Endothelial cell (in vitro differentiated cells): ENCODE data around the gene PTPRN2. TPM values are rescaled to one million over a fixed set of nuclear protein-coding genes. Genes with fewer than 3 reads are reported as not detected.
A peak's percentile ranks its signal among the peaks of the same experiment; 100 is the strongest.

ENCODE experiments used
- DNase-seq: peaks from one replicate; pipeline ENCODE4 v3.0.0; 2021; ENCODE audit warnings: low spot score
- H3K27ac Mint-ChIP-seq: one replicate; pipeline ENCODE4 v1.8.0; 2021; ENCODE audit warnings: mixed read lengths, inconsistent platforms; ENCODE audit not compliant: unreplicated experiment
- H3K27me3 Mint-ChIP-seq: one replicate; pipeline ENCODE4 v1.8.0; 2021; ENCODE audit warnings: mild to moderate bottlenecking, moderate library complexity, mixed read lengths, inconsistent platforms; ENCODE audit not compliant: unreplicated experiment
- H3K36me3 Mint-ChIP-seq: one replicate; pipeline ENCODE4 v1.8.0; 2021; ENCODE audit warnings: mild to moderate bottlenecking, low read depth, mixed read lengths, inconsistent platforms; ENCODE audit not compliant: unreplicated experiment
- H3K4me1 Mint-ChIP-seq: one replicate; pipeline ENCODE4 v1.8.0; 2021; ENCODE audit warnings: mild to moderate bottlenecking, mixed read lengths, inconsistent platforms; ENCODE audit not compliant: unreplicated experiment
- H3K4me3 Mint-ChIP-seq: one replicate; pipeline ENCODE4 v1.8.0; 2021; ENCODE audit warnings: mild to moderate bottlenecking, mixed read lengths, inconsistent platforms; ENCODE audit not compliant: unreplicated experiment
- H3K9me3 Mint-ChIP-seq: one replicate; pipeline ENCODE4 v1.8.0; 2021; ENCODE audit warnings: mixed read lengths, inconsistent platforms; ENCODE audit not compliant: unreplicated experiment
- CTCF ChIP-seq: fragments of 200-600 bp; sonication (generic); IDR thresholded peaks from one replicate; pipeline ENCODE4 v1.5.0; 2021; ENCODE audit warnings: antibody characterized with exemption; ENCODE audit not compliant: unreplicated experiment
- total RNA-seq: library from RNA; stranded (reverse); fragmentation: NEBNext Ultra II Directional; extraction: Animal tissue kit (Norgen Biotek cat#: 25700); gene quantifications from one replicate; pipeline ENCODE4 v1.2.1, GENCODE V29; 2021; ENCODE audit not compliant: unreplicated experiment

The PTPRN2 gene
- total RNA-seq, 1 donor from 2014 or later, result 0.18 TPM

DNA sequence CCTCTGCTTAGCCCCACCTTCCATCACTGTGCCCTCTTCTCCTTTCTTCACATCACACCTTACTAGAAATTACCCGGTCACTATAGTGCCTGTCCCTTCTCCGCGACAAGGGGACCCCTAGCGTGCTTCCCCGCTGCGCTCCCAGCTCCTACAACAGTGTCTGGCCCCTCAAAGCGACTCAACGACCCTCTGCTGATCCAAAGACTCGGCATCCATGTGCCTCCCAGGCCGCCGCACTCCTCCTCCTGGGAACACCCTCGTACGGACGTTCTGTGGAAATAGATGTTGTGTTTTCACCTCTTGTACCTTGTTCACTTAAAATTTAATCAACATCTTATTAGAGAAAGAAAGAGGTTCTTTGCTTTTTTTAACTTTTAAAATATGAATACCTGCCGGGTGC is 787.3 kb downstream of the PTPRN2 start:
- Mint-ChIP-seq H3K4me1 (no peaks in the 10 kb centered on the region), H3K4me3 (peak overlapping the region; percentile 67), H3K36me3 (peaks cover 38% of the 10 kb centered on the region), H3K27me3 (peaks cover 13% of the 10 kb centered on the region), H3K27ac (peak overlapping the region; percentile 81), H3K9me3 (peaks cover 68% of the 10 kb centered on the region)
- TF ChIP-seq CTCF, result no peak
- no peak for DNase-seq

DNA sequence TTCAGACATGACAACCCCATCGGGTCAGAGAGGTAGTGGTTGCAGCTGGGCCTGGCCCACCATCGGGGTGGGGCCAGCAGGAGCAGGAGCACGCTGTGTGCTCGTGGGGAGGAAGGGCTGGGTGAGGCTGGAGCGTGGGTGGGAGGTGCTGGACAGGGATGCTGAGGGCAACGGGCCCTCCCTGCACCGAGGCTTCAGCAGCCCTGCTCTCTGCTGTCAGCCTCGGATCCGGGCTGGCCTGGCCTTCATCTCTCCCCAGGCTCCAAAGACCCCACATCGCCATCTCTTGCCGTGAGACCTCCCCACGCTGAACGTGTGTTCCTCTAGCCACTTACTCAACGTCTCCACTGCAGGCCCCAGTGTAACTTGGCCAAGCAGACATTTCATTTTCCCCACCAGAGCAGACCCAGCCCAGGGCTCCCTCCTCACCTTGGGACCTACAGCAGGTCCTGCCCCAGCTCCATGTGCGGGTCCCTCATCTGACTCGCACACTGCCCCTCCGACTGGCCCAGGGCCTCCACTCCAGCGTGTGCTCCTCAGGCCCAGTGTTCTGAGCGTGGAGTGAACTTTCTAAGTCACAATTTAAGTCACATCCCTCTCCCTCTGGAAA is 788.4 kb downstream of the PTPRN2 start:
- Mint-ChIP-seq H3K4me1 (no peaks in the 10 kb centered on the region), H3K9me3 (peaks cover 67% of the 10 kb centered on the region), H3K27ac (no peak overlapping the region), H3K36me3 (peaks cover 41% of the 10 kb centered on the region), H3K27me3 (peaks cover 17% of the 10 kb centered on the region), H3K4me3 (no peak overlapping the region)
- no peak for DNase-seq
- no peak for TF ChIP-seq CTCF

GRCh38 chr7:157797361-157797760 is 790.3 kb downstream of the PTPRN2 start:
- Mint-ChIP-seq H3K27ac (no peak overlapping the region), H3K4me3 (no peak overlapping the region), H3K4me1 (no peaks in the 10 kb centered on the region), H3K9me3 (peaks cover 58% of the 10 kb centered on the region), H3K36me3 (peaks cover 36% of the 10 kb centered on the region), H3K27me3 (peaks cover 26% of the 10 kb centered on the region)
- no peak for DNase-seq
- TF ChIP-seq CTCF, result no peak

GRCh38 chr7:157796846-157797245 is 790.8 kb downstream of the PTPRN2 start:
- H3K27ac Mint-ChIP-seq, result no peak overlapping the region
- TF ChIP-seq CTCF, result no peak
- no peaks in the 10 kb centered on the region for H3K4me1 Mint-ChIP-seq
- no peak for DNase-seq
- peaks cover 31% of the 10 kb centered on the region for H3K36me3 Mint-ChIP-seq
- no peak overlapping the region for H3K4me3 Mint-ChIP-seq
- H3K27me3 Mint-ChIP-seq, result peaks cover 22% of the 10 kb centered on the region
- H3K9me3 Mint-ChIP-seq, result peaks cover 52% of the 10 kb centered on the region

DNA sequence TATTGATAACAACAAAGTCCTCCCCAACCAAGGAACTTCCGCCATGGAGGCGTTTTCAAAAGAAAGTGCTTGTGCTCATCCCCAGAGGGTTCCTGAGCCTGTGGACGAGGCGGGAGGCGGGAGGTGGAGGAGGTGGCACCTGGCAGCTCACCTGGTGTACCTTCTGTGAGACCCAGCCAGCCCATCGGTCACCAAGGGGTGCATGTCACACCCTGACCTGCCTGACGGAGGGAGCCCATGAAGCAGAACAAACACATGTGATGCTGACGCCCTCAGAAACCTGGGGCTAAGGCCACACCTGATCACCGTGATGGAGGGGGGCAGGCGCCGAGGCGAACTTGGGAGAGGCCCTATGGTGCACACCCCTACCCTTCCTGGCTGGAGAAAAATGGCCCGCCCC is 792.0 kb downstream of the PTPRN2 start:
- Mint-ChIP-seq H3K9me3 (peaks cover 50% of the 10 kb centered on the region), H3K36me3 (peaks cover 31% of the 10 kb centered on the region), H3K27ac (no peak overlapping the region), H3K4me1 (no peaks in the 10 kb centered on the region), H3K27me3 (peaks cover 22% of the 10 kb centered on the region), H3K4me3 (no peak overlapping the region)
- no peak for TF ChIP-seq CTCF
- no peak for DNase-seq
